GM12878 (cell line): ENCODE results near the gene SRC. TPM values are rescaled to one million over a fixed set of nuclear protein-coding genes. Genes with fewer than 3 reads are reported as not detected.

Experiments used
- ATAC-seq: fragments of 200-7000 bp; cut with Tn5 transposase; 3 replicates; pipeline ENCODE4 v1.9.1; 2020; ENCODE audit warnings: mild to moderate bottlenecking, moderate library complexity
- BruUV-seq: library from RNA; stranded (reverse); fragments of 400-500 nt; replicated peaks from 2 replicates; lab custom pipeline; 2021; lab: Mats Ljungman, UMichigan
- CTCF ChIA-PET: fragments of 300-600 bp; sonication (Branson Sonifier 250); formaldehyde crosslinking; extraction: SDS; loops from one replicate; lab custom pipeline; 2021; ENCODE audit warnings: inconsistent platforms; lab: Yijun Ruan, JAX
- POLR2A ChIA-PET: fragments of 350-600 bp; formaldehyde crosslinking; extraction: SDS; loops from one replicate; lab custom pipeline; 2021; ENCODE audit warnings: inconsistent platforms; lab: Charles Lee
- RAD21 ChIA-PET: fragments of 300-600 bp; sonication (Branson Sonifier 250); formaldehyde crosslinking; loops from one replicate; lab custom pipeline; 2023; ENCODE audit warnings: antibody characterized with exemption; ENCODE audit not compliant: unreplicated experiment; lab: Charles Lee
- SMC1A ChIA-PET: fragments of 300-600 bp; sonication (Branson Sonifier 250); formaldehyde crosslinking; loops from one replicate; lab custom pipeline; 2023; ENCODE audit not compliant: unreplicated experiment, uncharacterized antibody; lab: Charles Lee
- DNase-seq: peaks from one replicate; pipeline ENCODE4 v3.0.0-alpha.2; 2011; ENCODE audit warnings: low read depth, low spot score
- FAIRE-seq: peaks from 3 replicates; lab custom pipeline; 2011; peaks lifted over from hg19 to GRCh38; lab: Jason Lieb, UNC
- H2AFZ ChIP-seq: 2 replicates; pipeline ENCODE4 v1.6.0; 2011; ENCODE audit warnings: low read depth, low read length, control low read depth; ENCODE audit not compliant: control insufficient read depth
- H3K27ac ChIP-seq: 2 replicates; pipeline ENCODE4 v1.5.1; 2011; ENCODE audit warnings: control low read depth; ENCODE audit not compliant: control insufficient read depth, insufficient read depth
- H3K27me3 ChIP-seq, 2 experiments: replicated peaks in 1 of 2; 2 replicates each; pipeline versions ENCODE4 v1.6.0 to v1.6.1; 2011; ENCODE audit warnings: low read length in 1 of 2; ENCODE audit not compliant: control insufficient read depth in 2 of 2, insufficient read depth in 2 of 2
- H3K36me3 ChIP-seq, 2 experiments: 2 replicates each; pipeline ENCODE4 v1.5.1; 2011; ENCODE audit warnings: low read length in 1 of 2; ENCODE audit not compliant: control insufficient read depth in 2 of 2, insufficient read depth in 2 of 2
- H3K4me1 ChIP-seq: 2 replicates; pipeline ENCODE4 v1.6.1; 2011; ENCODE audit warnings: mild to moderate bottlenecking, low read length, moderate library complexity, mixed read lengths; ENCODE audit not compliant: control insufficient read depth, insufficient read depth
- H3K4me2 ChIP-seq: 2 replicates; pipeline ENCODE4 v1.6.0; 2011; ENCODE audit warnings: control low read depth; ENCODE audit not compliant: control insufficient read depth, insufficient read depth
- H3K4me3 ChIP-seq: fragments of 200-600 bp; sonication (generic); 2 replicates; pipeline ENCODE4 v1.5.1; 2016
- H3K79me2 ChIP-seq: 2 replicates; pipeline ENCODE4 v1.6.0; 2011; ENCODE audit warnings: low read length; ENCODE audit not compliant: control insufficient read depth, insufficient read depth
- H3K9ac ChIP-seq: 2 replicates; pipeline ENCODE4 v1.8.0; 2011; ENCODE audit warnings: low read length, control low read depth, mixed read lengths; ENCODE audit not compliant: control insufficient read depth, insufficient read depth
- H3K9me3 ChIP-seq: replicated peaks from 3 replicates; pipeline ENCODE4 v1.5.1; 2011; ENCODE audit warnings: mild to moderate bottlenecking, low read length; ENCODE audit not compliant: control insufficient read depth, insufficient read depth
- H4K20me1 ChIP-seq: 2 replicates; pipeline ENCODE4 v1.6.0; 2011; ENCODE audit not compliant: control insufficient read depth, insufficient read depth
- BRCA1 ChIP-seq: IDR thresholded peaks from 2 replicates; pipeline ENCODE4 v1.6.1; 2011; ENCODE audit warnings: low read depth, low read length, improper control_type of control experiment
- EGR1 ChIP-seq, 2 experiments: IDR thresholded peaks; 1 replicate in 1 of 2; 2 replicates in 1 of 2; pipeline ENCODE4 v1.6.1; 2011 to 2012; ENCODE audit warnings: low read depth in 2 of 2, low read length in 2 of 2, borderline replicate concordance in 1 of 2, mild to moderate bottlenecking in 1 of 2, moderate library complexity in 1 of 2
- ESRRA ChIP-seq: IDR thresholded peaks from 2 replicates; pipeline ENCODE4 v1.6.1; 2012; ENCODE audit warnings: mild to moderate bottlenecking, low read length, improper control_type of control experiment
- MYB ChIP-seq: fragments of 150-350 bp; IDR thresholded peaks from 2 replicates; pipeline ENCODE4 v1.6.1; 2014; ENCODE audit warnings: mild to moderate bottlenecking, low read depth, low read length, borderline replicate concordance
- NR2C1 ChIP-seq: fragments of 450-650 bp; IDR thresholded peaks from 2 replicates; pipeline ENCODE4 v1.6.1; 2017; ENCODE audit warnings: antibody characterized with exemption, mild to moderate bottlenecking, moderate library complexity
- NRF1 ChIP-seq: conservative IDR thresholded peaks from 2 replicates; pipeline ENCODE4 v1.6.1; 2011; ENCODE audit warnings: mild to moderate bottlenecking, low read depth, low read length, improper control_type of control experiment
- PML ChIP-seq: IDR thresholded peaks from 2 replicates; pipeline ENCODE4 v1.6.1; 2012; ENCODE audit warnings: low read length, inconsistent platforms
- RAD51 ChIP-seq: fragments of 450-650 bp; IDR thresholded peaks from 2 replicates; pipeline ENCODE4 v1.6.1; 2016; ENCODE audit warnings: moderate library complexity, mild to moderate bottlenecking, inconsistent platforms
- SPI1 ChIP-seq: IDR thresholded peaks from 2 replicates; pipeline ENCODE4 v1.6.1; 2011; ENCODE audit warnings: low read depth, mild to moderate bottlenecking, low read length, moderate library complexity, borderline replicate concordance; ENCODE audit not compliant: insufficient read depth
- TARDBP ChIP-seq: IDR thresholded peaks from 2 replicates; pipeline ENCODE4 v1.6.1; 2016; ENCODE audit warnings: borderline replicate concordance
- YY1 ChIP-seq: IDR thresholded peaks from 2 replicates; pipeline ENCODE4 v1.6.1; 2011; ENCODE audit warnings: low read depth, mild to moderate bottlenecking, low read length
- whole genome bisulfite sequencing: methylation state at CpG from one replicate; pipeline ENCODE4 v1.1.6; 2016; ENCODE audit warnings: low lambda C conversion rate; ENCODE audit not compliant: insufficient replicate concordance, insufficient coverage; ENCODE audit errors: missing lambda C conversion rate; 5-methylcytosine and 5-hydroxymethylcytosine counted together
- in situ Hi-C: fragments of 300-500 bp; cut with MboI; formaldehyde crosslinking; loops from 9 replicates; pipeline ENCODE4 v1.14.3; 2018; ENCODE audit warnings: mixed read lengths
- intact Hi-C: fragments of 100-400 bp; cut with micrococcal nuclease; formaldehyde crosslinking; loops from one replicate; pipeline ENCODE4 v1.14.2; 2022; ENCODE audit not compliant: unreplicated experiment
- polyA plus RNA-seq, 11 experiments: library from polyadenylated mRNA; depleted of rRNA in 4 of 11; unstranded in 6 of 11; stranded (reverse) in 5 of 11; fragments of >200 nt; fragmentation: Nextera tagmentation in 4 of 11; fragmentation: Illumina TruSeq in 1 of 11; extraction: Ambion mirVana in 4 of 11; extraction: Trizol in 1 of 11; gene quantifications; 1 replicate in 1 of 11; 2 replicates in 10 of 11; pipeline versions ENCODE4 v1.2.1 to v1.2.3, GENCODE V29; 2011 to 2016; ENCODE audit warnings: inconsistent platforms in 2 of 11, missing spikeins in 2 of 11, low read depth in 1 of 11
- total RNA-seq, 4 experiments: library from RNA; depleted of rRNA in 3 of 4; stranded (reverse); fragments of >200 nt in 3 of 4; fragmentation: Illumina TruSeq in 1 of 4; extraction: Trizol in 1 of 4; gene quantifications; 2 replicates each; pipeline versions ENCODE4 v1.2.1 to v1.2.3, GENCODE V29; 2013 to 2021
- TF ChIP-seq, protein P1 (sequence below): IDR thresholded peaks from 2 replicates; pipeline ENCODE4 v1.6.1; 2011; ENCODE audit warnings: low read depth, low read length, improper control_type of control experiment, borderline replicate concordance
- TF ChIP-seq, protein P2 (sequence below): IDR thresholded peaks from 2 replicates; pipeline ENCODE4 v1.6.1; 2012; ENCODE audit warnings: low read depth, low read length, improper control_type of control experiment
- TF ChIP-seq, protein P3 (sequence below): IDR thresholded peaks from 2 replicates; pipeline ENCODE4 v1.6.1; 2012; ENCODE audit warnings: mild to moderate bottlenecking, low read depth, low read length
- TF ChIP-seq, protein P4 (sequence below): IDR thresholded peaks from 2 replicates; pipeline ENCODE4 v1.6.1; 2012; ENCODE audit warnings: low read depth, low read length, improper control_type of control experiment

SRC gene
- total and polyA plus RNA-seq, 10 of the 15 experiments (the other 5 are each of a cell fraction or from before 2014, with no cell fraction given), result 0.60 to 71.3 (median 27.2) TPM

DNA sequence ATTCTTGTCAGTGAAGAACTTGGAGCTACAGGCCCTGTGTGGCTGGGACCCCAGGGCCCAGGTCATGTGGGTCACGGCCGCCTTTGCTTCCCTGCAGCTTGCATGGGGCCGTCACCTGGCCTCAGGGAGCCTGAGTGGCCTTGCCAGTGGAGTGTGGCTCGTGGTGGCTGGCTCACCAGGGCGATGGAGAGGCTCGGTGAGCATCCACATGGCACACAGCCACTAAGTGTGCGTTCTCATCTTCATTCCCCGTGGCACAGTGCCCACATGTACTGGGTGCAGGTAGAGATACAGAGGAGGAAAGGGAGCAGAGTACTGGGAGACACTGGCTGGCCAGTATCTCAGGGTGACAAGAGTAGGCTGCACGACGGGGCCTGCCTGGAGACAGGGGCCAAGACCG, 35.0 kb upstream of the SRC start:
- no peak for DNase-seq
- RAD21 ChIA-PET, result no interaction called here
- Histone ChIP-seq H2AFZ (no peak overlapping the region), H4K20me1 (no peaks in the 10 kb centered on the region), H3K79me2 (peaks cover 54% of the 10 kb centered on the region), H3K4me3 (no peak overlapping the region), H3K4me1 (peaks cover 59% of the 10 kb centered on the region), H3K36me3 (peaks cover 20 to 43% of the 10 kb centered on the region in 2 experiments), H3K9me3 (no peaks in the 10 kb centered on the region), H3K4me2 (no peak overlapping the region), H3K27me3 (no peaks in the 10 kb centered on the region), H3K9ac (no peak overlapping the region), H3K27ac (no peak overlapping the region)
- intact Hi-C loops (no loop called here), in situ Hi-C loops (loop anchor here (5.0 kb wide), 1 partner anchor 51 kb away; no protein-coding TSS in a partner anchor)
- POLR2A ChIA-PET, result interaction anchor here (0.6 kb wide), 1 partner anchor 35 kb away, joined by 3 read pairs; the partner anchor contains the start of gene SRC
- BruUV-seq, result no TSS peak
- 99% methylated on average over 11 of the region's 11 CpGs for WGBS
- FAIRE-seq, result no peak
- CTCF ChIA-PET, result no interaction called here
- SMC1A ChIA-PET, result no interaction called here
- no peak for ATAC-seq
- no peak for TF ChIP-seq RAD51
- no peak for TF ChIP-seq EGR1 (IDR thresholded peaks at IDR 0.05; ENCODE audit: borderline replicate concordance in 1 of 2, low read depth in 2 of 2, low read length in 2 of 2)
- TF ChIP-seq, protein P1, sequence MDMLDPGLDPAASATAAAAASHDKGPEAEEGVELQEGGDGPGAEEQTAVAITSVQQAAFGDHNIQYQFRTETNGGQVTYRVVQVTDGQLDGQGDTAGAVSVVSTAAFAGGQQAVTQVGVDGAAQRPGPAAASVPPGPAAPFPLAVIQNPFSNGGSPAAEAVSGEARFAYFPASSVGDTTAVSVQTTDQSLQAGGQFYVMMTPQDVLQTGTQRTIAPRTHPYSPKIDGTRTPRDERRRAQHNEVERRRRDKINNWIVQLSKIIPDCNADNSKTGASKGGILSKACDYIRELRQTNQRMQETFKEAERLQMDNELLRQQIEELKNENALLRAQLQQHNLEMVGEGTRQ, result no peak
- TF ChIP-seq SPI1, result no peak
- TF ChIP-seq, protein P2, sequence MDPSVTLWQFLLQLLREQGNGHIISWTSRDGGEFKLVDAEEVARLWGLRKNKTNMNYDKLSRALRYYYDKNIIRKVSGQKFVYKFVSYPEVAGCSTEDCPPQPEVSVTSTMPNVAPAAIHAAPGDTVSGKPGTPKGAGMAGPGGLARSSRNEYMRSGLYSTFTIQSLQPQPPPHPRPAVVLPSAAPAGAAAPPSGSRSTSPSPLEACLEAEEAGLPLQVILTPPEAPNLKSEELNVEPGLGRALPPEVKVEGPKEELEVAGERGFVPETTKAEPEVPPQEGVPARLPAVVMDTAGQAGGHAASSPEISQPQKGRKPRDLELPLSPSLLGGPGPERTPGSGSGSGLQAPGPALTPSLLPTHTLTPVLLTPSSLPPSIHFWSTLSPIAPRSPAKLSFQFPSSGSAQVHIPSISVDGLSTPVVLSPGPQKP, result no peak
- no peak for TF ChIP-seq TARDBP
- no peak for TF ChIP-seq YY1
- TF ChIP-seq ESRRA, result no peak
- no peak for TF ChIP-seq MYB
- TF ChIP-seq, protein P3, sequence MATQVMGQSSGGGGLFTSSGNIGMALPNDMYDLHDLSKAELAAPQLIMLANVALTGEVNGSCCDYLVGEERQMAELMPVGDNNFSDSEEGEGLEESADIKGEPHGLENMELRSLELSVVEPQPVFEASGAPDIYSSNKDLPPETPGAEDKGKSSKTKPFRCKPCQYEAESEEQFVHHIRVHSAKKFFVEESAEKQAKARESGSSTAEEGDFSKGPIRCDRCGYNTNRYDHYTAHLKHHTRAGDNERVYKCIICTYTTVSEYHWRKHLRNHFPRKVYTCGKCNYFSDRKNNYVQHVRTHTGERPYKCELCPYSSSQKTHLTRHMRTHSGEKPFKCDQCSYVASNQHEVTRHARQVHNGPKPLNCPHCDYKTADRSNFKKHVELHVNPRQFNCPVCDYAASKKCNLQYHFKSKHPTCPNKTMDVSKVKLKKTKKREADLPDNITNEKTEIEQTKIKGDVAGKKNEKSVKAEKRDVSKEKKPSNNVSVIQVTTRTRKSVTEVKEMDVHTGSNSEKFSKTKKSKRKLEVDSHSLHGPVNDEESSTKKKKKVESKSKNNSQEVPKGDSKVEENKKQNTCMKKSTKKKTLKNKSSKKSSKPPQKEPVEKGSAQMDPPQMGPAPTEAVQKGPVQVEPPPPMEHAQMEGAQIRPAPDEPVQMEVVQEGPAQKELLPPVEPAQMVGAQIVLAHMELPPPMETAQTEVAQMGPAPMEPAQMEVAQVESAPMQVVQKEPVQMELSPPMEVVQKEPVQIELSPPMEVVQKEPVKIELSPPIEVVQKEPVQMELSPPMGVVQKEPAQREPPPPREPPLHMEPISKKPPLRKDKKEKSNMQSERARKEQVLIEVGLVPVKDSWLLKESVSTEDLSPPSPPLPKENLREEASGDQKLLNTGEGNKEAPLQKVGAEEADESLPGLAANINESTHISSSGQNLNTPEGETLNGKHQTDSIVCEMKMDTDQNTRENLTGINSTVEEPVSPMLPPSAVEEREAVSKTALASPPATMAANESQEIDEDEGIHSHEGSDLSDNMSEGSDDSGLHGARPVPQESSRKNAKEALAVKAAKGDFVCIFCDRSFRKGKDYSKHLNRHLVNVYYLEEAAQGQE, result no peak
- TF ChIP-seq PML, result no peak
- no peak for TF ChIP-seq NRF1
- no peak for TF ChIP-seq NR2C1
- TF ChIP-seq, protein P4, sequence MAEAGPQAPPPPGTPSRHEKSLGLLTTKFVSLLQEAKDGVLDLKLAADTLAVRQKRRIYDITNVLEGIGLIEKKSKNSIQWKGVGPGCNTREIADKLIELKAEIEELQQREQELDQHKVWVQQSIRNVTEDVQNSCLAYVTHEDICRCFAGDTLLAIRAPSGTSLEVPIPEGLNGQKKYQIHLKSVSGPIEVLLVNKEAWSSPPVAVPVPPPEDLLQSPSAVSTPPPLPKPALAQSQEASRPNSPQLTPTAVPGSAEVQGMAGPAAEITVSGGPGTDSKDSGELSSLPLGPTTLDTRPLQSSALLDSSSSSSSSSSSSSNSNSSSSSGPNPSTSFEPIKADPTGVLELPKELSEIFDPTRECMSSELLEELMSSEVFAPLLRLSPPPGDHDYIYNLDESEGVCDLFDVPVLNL, result no peak
- TF ChIP-seq BRCA1, result no peak
